Cardiac septum (tissue), 1 donor: ENCODE results near the gene LYAR. TPM values are rescaled to one million over a fixed set of nuclear protein-coding genes. Genes with fewer than 3 reads are reported as not detected.

Source experiments
- DNase-seq: peaks from one replicate; pipeline ENCODE4 v3.0.0-alpha.2; 2020; ENCODE audit warnings: low spot score
- intact Hi-C: fragments of 100-400 bp; cut with DNase I; formaldehyde crosslinking; loops from one replicate; pipeline ENCODE4 v1.14.0; 2022
- total RNA-seq: library from RNA; stranded (reverse); fragmentation: NEBNext Ultra II Directional; extraction: Animal tissue kit (Norgen Biotek cat#: 25700); gene quantifications from one replicate; pipeline ENCODE4 v1.2.1, GENCODE V29; 2021
- donor health status: DM: no; HTN: no; CAD: no.

LYAR gene
- total RNA-seq, 1 donor from 2014 or later, result 21.2 TPM

DNA sequence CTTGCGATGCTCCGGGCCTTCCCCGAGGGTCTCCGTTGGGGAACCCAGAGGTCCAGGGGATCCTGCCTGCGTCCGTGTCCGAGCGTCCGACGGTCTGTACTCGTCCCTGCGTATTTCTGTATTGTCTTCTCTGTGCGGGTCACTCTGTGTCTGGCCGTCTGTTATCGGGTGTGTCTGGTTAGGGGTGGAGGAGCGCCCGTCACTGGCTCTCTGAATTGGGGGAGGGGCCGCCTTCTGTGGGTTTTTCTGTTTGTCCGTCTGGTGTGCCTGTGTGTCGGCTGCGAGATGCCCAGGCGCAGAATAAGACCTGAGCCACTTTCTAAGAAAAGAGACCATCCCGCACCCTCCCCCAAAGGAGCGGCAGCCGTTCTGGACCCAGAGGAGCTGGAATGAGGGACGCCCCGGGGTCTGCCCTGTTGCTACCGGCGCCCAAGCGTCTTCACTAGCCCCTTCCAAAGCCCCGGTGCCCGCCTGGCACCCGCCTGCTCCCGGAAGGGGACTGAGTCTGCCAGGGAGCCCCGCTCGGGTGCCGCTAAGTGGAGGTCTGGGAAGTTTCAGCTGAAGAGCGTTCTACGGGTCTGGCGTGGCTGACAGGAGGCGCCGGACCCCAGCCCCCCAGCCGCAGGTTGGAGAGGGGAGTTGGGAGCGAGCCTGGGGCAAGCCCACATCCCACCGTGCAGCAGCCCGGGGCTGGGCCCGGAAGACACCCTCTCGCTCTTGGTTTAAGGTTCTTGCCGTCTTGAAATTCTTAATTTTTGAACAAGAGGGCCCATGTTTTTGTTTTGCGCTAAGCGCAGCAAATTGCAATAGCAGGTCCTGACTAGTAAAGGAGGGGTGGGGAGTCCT, 62.2 kb downstream of the LYAR start:
- intact Hi-C loops, result no loop called here
- DNase-seq, result no peak

DNA sequence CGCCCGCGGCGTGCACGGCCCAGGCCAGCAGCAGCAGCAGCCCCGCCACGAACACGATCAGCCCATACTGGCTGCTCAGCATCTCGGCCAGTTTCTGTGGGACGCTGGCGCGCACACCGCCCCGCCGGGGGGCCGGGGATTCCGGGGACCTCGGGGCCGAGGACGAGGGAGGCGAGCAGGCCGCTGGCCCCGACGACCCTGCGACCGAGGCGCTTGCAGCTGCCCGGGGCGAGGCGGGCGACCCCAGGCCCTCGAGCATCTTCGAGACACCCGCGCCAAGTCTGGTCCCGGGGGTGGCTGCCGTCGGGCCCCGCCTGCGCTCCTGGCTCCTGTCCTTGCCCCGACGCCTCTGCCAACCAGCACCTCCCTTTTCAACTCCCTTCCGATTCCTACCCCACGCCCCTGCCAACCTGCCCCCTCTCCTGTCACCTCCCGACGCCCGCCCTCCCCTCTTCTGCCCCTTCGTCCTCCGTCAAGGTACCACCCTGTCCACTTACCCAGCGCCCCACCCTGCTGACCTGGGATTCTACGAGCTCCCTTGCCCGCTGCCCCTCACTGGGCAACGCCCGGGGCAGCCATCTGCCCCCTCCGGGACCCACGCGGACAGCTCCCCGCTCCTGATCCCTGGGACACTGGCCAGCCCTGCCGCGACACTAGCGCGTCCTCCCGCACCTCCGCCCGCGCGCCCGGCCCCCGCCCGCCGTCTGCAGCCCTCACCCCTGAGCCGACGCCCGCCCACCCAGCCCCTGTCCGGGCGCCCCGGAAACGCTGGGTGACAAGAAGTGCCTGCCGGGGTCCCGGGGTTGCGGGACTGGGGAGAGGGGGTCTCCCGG, 63.1 kb downstream of the LYAR start, which contains the start of gene OTOP1:
TSS of gene OTOP1 (minus strand) at position 324 of the 833 bp plus-strand sequence. CDS start at position 259, 65 bp downstream.
- no peak for DNase-seq
- intact Hi-C loops, result no loop called here

DNA sequence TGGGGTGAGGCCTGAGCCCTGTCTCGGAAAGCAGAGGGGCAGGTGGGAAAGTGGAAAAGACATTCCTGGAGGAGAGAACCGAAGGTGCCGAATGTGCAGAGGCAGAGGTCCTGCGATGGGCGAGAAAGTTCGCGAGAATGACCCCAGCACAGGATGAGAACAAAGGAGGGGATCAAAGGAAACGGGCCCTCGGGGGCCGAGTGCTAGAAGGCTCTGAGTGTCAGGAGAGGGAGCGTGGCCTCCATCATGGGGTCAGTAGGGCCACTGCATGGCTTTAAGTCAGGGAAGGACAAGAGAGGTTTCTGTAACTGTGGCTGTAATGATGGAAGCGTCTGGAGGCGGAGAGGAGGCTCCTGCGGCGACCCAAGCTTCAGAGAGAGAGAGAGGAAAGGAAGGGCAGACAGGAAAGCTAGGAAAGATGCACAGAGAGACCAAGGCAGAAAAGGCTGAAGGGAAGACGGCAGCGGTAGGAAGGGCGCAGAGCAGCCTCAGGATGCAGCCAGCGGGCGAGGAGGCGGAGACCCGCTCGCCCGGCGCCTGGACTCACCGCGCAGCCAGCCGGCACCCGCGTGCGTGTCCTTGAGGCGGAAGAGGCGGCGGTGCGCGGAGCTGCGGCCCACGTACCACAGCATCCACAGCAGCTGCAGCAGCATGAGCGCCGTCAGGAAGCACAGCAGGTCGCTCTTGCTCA, 63.9 kb downstream of the LYAR start:
- intact Hi-C loops, result no loop called here
- DNase-seq, result no peak

Other genes with a start within 250 kb of the LYAR start
- not detected for gene OTOP1, start 63.2 kb downstream of the LYAR start, total RNA-seq
- 12.4 TPM for gene TMEM128, start 41.9 kb downstream of the LYAR start, total RNA-seq
- 7.7 TPM for gene ZBTB49, start 97 bp upstream of the LYAR start, total RNA-seq
- gene NSG1, start 96.9 kb upstream of the LYAR start, total RNA-seq, result 2.6 TPM